HG02870 (cell line): ENCODE results near the gene KDM3B.
A peak's percentile ranks its signal among the peaks of the same experiment; 100 is the strongest.
"Not testable (repeated sequence)": the region's sequence is repeated elsewhere in the genome, so short reads cannot be mapped to it uniquely, and the experiment has no call there.

Experiments used
- ATAC-seq: cut with Tn5 transposase; IDR thresholded peaks from one replicate; pipeline ENCODE4 v1.9.1; 2021; ENCODE audit warnings: mild to moderate bottlenecking, moderate library complexity; ENCODE audit not compliant: unreplicated experiment

The KDM3B gene

DNA sequence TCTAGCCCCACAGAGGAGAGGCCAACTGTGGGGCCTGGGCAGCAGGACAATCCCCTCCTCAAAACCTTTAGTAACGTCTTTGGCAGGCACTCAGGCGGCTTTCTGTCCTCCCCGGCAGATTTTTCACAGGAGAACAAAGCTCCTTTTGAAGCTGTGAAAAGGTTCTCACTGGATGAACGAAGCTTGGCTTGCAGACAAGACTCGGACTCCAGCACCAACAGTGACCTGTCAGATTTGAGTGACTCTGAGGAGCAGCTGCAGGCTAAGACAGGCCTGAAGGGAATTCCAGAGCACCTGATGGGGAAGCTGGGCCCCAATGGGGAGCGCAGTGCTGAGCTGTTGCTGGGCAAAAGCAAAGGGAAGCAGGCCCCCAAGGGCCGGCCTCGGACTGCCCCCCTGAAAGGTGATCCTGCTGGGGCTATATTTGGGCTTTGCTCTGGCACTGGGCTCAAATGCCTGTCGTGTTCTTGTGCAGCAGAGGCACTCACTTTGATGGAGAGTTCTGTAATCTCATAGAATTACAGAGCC, 39.4 kb downstream of the KDM3B start:
- ATAC-seq = no peak

DNA sequence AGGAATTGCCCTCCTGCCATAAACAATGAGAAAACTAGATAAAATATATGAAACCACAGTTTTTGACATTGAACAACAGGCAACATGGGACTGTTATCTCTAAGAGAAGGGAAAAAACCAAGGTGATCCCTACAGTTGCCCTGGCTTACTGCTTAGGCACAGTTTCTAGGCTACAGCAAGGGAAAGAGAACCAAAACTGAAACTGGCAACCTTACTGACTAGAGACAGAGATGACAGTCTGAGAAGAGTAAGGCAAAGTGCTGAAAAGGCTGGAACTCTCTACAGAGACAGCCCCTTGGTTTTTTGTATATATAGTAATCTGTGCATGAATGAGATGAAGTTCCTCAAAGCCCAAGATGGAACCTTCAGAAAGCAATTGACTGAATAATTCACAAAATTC, 50.2 kb downstream of the KDM3B start:
- peak; percentile 53 for ATAC-seq

DNA sequence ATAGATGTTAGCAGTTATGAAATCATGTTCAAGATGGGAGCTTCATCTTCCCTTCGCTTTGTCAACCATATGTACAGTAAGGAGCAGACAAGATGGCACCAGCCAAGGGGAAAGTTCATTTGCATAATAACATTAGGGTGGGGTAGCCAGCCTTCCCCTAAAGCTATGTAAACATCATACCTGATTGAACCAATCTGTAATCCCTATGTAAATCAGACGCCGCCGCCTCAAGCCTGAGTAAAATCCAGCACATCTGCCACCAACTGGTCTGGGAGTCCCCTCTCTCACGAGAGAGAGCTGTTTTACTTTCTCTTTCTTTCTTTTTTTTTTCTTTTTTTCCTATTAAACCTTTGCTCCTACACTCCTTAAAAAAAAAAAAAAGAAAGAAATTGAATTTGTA, 55.5 kb downstream of the KDM3B start:
- peak; percentile 66 for ATAC-seq

DNA sequence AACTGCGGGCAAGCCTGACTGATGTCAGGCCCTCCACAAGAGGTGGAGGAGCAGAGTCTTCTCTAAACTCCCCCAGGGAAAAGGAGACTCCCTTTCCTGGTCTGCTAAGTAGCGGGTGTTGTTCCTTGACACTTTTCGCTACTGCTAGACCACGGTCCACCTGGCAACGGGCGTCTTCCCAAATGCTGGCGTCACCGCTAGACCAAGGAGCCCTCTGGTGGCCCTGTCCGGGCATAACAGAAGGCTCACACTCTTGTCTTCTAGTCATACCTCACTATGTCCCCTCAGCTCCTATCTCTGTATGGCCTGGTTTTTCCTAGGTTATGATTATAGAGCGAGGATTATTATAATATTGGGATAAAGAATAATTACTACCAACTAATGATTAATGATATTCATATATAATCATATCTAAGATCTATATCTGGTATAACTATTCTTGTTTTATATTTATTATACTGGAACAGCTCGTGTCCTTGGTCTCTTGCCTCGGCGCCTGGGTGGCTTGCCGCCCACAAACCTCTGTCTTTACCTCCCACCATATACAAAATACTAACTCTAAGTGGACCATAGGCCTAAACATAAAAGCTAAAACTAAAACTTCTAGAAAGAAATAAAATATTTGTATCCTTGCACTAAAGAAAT, 58.6 kb downstream of the KDM3B start:
- not testable (repeated sequence) for ATAC-seq

DNA sequence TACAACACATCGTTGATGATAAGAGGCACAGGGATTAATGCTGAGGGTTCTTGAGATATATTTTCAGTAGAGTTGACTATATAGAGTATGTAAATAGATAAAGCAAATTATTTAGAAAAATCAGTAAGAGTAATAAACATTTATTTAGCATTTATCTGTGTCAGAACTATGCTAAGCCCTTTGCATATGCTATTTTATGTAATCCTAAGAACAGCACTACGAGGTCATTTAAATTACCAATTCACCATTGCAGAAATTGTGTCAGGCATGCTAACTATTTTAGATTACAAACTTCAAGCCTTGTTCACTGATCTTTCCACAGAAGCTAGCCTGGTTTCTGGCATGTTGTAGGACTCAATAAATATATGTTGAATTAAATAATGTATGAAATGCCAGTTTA, 66.0 kb downstream of the KDM3B start:
- no peak for ATAC-seq

DNA sequence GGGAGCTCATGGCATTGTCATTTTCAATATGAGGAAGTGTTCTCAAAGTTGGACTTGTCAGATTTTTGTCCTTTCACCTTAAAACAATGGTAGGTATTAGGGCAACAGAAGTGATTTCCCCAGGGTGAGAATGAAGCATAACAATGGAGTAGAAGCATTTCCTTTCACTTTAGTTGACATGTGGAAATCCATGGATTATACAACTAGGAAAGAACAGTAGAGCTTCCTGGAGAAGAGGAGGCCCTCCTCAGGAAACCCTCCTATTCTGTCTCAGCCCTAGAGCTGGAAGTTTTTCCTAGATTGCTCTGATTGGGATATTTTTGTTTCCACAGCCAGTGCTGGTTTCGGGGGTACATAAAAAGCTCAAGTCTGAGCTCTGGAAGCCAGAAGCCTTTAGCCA, 72.6 kb downstream of the KDM3B start:
- ATAC-seq = no peak

DNA sequence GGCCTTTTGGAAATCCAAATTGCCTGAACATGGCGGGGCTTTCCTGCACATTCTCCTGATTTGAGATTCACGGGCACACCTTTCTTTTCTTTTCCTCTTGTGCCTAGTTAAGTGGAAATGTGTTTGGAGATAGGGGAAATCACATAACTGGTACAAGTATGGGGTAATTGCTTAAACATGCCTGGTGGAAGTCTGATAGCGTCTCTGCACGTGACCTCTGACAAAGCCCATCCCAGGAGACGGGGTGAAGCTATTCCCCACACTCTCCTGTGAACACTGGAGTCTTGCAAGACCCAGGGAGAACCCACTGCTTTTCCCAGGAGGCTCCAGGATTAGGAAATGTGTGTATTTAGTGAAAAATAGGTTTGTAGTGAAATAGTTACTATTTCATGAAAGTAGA, 83.5 kb downstream of the KDM3B start:
- ATAC-seq = no peak

DNA sequence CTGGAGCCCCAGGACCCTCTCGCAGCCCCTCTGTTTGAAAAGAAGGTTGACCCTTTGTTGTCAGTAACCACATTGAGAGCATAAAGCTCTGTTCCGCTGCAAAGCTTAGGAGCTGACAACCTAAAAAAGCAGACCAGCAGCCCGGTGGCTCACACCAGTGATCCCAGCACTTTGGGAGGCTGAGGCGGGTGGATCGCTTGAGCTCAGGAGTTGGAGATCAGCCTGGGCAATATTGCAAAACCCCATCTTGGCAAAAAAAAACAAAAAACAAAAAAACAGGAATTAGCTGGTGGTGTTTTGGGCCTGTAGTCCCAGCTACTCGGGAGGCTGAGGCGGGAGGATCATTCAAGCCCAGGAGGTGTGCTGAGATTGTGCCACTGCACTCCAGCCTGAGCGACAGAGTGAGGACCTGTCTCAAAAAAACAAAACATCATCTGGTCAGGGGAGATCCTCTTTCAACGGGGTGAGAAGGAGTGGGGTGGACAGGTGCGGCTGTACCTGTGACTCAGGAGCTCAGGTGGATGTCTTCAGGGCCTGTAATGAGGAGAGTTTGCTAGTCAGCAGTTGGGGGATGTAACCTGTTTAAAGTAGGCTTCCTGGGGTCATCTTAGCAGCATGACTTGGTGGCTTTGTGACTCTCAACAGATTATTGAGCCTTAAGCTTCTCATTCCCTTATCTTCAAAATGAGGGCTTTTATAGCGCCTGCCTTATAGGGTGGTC, 85.7 kb downstream of the KDM3B start:
- ATAC-seq = no peak

DNA sequence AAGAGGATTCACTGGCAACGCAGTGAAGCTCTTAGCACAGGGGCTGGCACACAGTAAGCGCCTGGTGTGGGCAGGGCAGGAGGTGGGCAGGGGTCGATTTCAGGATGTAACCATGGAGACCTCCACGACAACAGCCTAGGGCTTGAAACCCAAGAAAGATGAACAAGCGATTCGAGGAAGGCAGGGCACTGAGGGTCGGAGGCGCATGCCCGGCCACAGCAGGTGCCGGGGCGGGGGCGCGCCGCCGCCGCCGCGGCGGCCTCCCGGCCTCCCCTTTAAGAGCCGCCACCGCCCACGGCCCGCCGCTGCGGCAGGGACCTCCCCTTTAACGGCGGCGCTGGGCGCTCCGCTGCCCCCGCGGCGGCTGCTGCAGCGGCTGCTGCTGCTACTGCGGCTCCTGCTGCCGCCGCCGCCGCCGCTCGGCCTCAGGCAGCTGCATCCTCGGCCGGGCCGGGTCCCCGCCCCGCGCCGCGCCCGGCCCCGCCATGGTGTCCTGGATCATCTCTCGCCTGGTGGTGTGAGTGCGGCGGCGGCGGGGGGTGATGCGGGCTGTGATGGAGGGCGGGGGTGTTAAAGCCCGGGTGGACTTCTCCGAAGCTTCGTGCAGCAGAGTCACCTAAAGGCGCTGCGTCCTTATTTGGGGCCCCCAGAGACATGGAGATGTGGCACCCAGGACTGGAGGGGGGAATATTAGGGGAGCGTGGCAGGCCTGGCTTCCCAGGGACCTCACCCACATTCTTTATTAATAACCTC, 86.4 kb downstream of the KDM3B start, which contains the start of gene REEP2:
Gene REEP2 (plus strand): TSS at position 334 of the 753 bp plus-strand sequence. CDS start 152 bp downstream, at position 486.
- peak; percentile 71 for ATAC-seq

DNA sequence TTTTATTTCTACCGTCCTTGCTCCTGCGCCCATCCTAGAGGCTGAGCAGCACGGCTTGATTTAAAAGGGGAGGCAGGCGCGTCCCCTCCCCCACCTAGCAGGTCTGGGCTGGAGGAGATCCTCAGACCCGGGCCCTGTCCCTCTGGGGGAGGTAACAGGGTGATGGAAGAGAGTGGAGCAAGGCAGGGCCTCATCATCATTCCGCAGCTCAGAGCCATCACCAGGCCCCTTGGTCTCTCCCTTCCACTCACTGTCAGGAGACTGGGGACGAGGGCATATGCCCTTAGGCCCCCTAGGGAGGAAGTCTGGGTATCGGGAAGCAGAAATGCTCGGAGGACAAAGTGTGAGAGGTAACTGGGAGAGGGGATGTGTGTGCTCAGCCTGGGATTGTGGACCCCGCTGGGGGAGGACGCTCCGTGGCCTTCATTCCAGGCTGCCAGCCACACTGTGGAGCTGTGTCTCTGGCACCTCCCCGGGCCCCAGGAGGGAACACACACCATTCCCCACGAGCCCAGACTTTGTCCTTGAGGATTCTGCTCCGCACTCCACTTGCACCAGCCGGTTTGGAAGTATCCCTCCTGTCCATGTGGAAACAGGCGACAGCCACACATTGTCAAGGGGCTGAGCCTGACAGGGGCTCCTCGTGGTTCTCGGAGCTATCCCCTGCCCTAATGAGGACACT, 87.1 kb downstream of the KDM3B start:
- no peak for ATAC-seq

DNA sequence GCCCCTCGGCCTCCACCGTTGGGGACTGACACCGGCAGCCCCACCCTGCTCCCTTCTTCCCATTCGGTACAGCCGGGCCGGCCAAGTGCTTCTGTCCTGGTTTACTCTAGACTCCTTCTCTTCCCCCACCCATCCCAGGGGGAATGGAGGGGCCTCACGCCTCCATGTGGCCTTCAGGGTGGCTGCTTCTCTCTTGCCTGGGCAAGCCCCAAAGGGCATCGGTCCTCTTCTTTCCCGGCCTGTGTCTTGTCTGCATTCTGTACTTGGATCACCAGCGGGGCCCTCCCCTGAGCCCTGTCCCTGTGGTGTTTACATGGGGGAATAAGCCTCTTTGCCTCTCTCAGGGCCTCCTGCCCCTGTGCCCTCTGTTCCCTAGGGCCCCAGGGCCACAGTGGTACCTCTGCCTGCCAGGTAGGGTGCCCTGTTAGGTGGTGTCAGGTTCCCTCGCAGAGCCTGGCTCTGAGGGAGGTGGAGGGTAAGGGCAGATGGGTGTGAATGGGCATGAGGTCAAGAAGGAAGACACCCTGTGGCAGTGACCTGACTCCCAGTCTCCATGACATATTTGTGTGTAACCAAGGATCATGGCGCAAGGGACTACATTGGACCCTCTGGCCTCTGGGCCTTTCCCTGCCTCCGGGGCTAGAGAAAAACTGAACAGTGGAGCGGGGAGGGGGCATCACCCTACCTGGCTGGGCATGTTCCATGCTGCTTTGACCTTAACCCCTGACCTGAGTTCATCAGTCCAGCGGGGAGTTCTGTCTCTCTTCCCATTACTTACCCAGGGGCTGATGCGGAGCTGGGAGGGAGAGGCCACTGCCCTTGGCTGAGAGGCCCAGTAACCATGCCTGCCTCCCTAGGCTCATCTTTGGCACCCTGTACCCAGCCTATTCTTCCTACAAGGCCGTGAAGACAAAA, 87.9 kb downstream of the KDM3B start:
- no peak for ATAC-seq

DNA sequence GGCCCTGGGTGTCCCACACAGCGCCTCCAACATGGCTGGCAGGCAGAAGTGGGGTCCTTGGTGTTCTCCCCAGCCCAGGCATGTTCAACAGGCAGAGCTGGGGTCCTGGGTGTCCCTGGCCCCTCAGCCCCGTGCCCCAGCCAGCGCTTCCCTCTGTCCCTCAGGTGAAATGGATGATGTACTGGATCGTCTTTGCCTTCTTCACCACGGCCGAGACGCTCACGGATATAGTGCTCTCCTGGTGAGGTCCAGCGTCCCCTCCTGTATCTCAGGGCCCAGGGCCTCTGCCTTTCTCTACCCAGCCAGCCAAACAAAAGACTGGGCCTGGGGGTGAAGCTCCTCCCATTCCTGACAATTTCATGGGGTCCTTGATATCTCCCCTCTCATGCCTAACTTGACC, 88.7 kb downstream of the KDM3B start:
- no peak for ATAC-seq

DNA sequence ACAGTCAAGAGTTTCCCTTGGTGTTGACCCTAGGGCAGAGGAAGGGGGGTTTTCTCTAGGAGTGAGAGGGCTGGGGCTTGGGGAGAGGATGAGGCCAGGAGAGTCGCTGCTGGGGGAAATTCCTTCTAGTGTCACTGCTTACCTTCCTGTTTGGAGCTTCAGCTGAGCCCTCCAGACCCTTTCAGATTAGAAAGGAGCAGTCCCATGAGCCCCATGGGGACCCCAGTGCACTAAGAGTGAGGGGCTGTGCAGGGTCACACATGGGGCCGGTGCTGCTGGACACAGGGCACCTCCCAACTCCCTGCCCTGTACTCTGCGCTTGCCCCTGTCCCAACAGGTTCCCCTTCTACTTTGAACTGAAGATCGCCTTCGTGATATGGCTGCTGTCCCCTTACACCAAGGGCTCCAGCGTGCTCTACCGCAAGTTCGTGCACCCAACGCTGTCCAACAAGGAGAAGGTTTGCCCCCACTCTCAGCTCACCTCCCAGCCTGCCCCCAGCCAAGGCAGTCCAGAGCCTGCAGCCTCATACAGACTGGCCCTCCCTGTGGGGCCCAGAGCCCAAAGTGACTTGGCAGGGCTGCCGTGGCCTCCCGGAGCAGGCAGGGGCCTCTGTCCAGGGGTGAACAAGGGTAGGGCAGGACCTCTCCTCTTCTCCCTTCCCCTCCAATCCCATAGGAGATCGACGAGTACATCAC, 91.7 kb downstream of the KDM3B start:
- ATAC-seq = no peak

DNA sequence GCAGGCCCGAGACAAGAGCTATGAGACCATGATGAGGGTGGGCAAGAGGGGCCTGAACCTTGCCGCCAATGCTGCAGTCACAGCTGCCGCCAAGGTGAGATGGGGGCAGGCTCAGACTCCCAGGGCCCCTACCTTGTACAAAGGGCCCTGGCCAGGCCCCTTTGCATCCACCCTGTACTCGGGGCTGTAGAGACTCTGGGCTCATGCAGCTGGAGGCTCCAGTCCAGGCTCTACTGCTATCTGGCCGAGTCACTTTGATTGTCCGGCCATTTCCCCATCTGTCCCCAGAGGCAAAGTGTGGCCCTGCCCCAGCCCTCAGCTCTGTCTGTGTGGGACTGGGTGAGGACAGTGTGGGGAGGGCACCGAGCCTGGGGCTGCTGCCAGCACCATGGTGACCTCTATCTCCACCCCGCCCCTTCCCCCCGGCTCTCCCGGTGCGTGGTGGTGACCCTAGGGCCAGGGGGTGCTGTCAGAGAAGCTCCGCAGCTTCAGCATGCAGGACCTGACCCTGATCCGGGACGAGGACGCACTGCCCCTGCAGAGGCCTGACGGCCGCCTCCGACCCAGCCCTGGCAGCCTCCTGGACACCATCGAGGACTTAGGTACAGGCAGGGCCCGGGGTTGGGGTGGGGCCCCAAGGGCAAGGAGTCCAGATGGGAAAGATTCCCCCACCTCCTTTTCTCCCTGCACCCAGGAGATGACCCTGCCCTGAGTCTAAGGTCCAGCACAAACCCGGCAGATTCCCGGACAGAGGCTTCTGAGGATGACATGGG, 92.5 kb downstream of the KDM3B start:
- ATAC-seq = no peak

DNA sequence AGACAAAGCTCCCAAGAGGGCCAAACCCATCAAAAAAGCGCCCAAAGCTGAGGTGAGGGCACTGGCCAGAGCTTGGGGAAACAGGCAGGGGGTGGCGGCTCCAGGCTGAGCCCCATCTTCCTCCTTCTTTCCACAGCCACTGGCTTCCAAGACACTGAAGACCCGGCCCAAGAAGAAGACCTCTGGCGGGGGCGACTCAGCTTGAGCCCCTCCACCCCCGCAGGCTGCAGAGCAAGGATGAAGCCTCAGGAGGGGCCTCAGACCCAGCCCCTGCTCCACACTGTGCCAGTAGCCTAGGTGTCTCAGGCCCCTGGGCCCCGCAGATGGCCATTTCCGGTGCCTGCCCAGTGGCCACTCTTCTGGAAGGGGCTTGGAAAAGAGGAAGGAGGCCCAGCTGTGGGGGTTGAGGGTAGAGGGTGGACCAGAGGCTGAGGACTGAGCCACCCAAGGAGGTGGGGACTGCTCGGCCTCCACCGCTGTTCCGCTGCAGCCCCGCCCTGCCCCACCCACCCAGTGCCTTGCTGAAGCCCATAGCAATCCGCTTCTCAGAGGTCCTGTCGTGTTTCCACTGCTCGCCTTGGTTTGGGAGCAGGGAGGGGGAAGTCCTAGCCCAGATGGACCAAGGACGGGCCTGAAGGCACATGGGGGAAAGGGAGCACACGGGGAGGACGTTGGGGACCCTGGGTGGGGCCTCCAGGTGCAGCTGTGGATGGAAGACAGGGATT, 93.2 kb downstream of the KDM3B start:
- no peak for ATAC-seq

DNA sequence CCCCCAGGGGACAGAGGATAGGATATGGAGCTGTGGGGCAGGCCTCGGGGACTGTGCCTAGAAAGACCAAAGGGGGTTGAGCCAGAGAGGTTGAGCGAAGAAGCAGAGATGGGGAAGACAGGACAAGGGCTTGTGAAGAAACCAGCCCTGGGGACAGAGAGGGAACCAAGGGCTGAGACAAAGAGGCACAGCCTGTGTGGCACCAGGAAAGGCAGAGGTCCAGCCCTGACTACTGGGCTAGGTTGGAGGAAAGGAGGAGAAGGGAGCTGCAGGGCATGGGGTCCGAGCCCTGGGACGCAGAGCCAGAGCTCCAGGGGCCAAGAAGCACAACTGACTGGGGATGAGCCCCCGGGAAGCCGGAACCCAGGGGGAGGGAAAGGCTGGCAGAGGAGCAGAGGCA, 95.6 kb downstream of the KDM3B start:
- no peak for ATAC-seq

DNA sequence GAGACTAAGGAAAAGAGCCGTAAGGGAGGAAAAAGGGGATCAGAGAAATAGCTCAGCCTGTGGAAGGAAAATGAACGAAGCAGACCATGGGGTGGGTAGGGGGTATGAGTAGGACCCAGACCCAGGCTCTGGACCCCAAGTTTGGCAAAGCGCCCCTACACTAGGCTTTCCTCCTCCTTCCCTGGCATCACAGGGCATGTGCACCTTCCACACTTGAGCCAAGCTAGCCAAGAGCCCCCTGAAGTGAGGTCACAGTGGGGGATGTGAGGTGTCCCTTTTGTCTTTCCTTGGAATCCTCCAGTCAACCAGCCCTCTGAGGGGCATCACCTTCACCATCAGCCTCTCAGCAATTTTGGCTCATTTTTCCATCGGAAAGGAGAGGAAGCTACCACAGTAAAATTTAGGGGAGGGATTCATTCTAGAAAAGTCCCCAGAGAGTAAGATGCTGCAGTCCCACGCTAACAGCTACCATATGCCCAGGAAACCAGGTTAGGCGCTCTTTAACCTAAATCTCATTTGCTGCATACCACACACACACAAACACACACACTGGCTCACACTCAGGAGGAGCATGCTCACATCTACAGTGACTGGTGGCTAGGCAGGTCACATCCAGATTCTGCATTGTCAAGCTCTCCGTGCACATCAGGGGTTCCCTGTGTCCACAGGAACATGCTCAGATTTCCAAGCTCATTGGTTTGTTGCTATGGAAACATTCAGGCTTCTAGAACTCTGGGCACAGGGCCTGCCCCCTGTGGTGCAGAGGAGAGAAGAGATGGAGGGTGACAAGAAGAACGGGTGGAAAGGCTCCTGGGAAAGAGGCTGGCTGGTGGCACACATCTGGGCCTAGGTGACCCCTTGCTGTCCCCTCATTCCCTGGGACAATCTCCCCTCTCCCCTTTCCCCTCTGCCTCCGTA, 96.3 kb downstream of the KDM3B start:
- no peak for ATAC-seq
